HG02970 (cell line): ENCODE measurements around the gene POLR2A.
"Not testable (repeated sequence)": the region's sequence is repeated elsewhere in the genome, so short reads cannot be mapped to it uniquely, and the experiment has no call there.

Experiments used
- ATAC-seq: cut with Tn5 transposase; IDR thresholded peaks from one replicate; pipeline ENCODE4 v1.9.1; 2021; ENCODE audit warnings: mild to moderate bottlenecking, moderate library complexity, moderate number of reproducible peaks; ENCODE audit not compliant: unreplicated experiment, low FRiP score

The POLR2A gene

DNA sequence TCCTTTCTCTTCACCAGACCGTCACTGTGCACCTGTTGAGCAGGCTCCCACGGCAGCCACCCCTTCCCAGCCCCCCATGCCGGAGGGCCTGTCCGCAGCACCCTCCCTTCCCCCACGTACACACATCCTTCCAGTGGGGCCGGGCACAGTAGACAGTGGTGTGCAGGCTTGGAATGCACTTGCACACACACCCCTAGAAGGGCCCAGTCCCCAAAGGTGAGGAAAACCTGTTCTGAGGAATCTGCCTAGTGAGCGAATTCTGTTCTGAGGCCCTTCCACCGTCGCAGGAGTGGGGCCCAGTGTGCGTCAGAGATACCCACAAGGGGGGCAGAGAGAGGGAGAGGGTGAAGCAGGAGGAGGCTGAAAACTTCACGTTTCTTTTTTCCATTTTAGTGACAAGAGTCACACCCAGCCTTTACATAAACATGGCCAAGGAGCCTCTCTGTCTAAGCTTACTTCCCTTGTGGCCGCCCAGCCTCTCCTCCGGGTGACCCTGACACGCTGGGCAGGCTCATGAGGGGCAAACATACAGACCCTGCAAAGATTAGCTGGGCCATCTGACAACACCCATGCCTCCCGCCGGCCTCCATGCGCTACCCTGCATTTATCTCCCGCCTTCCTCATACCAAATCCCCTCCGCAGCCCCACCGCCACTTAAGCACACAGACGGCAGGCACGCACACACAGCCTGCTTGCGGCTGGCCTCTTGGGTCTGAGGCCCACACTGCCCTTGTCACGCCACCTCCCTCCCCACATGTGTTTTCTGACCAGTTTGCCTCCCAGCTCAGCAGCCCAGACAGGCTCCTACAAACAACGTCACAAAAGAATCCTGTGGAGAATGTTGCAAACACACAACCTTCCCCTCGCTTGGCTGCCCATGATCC is 6.5 kb upstream of the POLR2A start:
- no peak for ATAC-seq

DNA sequence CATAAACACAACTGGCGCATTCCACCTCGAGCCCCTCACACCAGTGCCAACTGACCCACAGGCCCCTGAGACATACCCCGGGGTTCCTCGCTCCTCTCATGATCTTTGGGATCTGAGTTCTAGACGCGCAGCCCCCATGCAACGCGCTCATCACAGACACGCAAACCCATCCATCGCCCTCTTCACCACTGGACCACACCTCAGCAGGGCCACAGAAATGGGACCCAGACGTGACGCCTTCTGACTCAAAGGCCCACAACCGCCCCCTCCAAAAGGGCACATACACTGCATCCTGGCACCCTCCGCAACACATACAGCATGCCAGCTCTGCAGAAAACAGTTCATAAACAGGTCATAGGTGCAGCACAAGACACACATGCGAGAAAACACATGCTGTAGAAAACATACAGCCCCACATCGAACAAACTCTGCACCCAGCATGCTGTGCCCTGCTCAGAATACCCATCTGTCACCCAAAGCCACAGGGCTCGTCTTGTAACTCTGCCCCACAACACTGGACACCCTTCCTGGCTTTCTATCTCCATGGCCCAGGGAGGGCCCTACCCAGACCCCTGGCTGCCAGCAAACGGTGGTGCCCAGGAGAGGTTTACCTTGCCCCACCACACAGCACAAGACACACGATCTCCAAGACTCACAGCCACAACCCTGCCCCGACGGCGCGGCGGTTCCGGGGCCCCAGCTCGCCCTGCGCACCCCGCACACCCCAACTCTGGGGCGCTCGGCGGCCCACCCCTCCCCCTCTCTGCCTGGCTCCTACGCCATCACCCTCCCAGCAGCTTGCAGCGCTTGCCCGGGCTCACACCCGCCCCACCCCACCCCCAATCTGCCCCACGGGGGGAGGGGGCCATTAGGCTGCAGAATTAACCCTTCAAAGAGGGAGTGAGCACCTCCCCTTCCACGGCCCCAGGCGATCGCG is 5.6 kb upstream of the POLR2A start:
- ATAC-seq: no peak

DNA sequence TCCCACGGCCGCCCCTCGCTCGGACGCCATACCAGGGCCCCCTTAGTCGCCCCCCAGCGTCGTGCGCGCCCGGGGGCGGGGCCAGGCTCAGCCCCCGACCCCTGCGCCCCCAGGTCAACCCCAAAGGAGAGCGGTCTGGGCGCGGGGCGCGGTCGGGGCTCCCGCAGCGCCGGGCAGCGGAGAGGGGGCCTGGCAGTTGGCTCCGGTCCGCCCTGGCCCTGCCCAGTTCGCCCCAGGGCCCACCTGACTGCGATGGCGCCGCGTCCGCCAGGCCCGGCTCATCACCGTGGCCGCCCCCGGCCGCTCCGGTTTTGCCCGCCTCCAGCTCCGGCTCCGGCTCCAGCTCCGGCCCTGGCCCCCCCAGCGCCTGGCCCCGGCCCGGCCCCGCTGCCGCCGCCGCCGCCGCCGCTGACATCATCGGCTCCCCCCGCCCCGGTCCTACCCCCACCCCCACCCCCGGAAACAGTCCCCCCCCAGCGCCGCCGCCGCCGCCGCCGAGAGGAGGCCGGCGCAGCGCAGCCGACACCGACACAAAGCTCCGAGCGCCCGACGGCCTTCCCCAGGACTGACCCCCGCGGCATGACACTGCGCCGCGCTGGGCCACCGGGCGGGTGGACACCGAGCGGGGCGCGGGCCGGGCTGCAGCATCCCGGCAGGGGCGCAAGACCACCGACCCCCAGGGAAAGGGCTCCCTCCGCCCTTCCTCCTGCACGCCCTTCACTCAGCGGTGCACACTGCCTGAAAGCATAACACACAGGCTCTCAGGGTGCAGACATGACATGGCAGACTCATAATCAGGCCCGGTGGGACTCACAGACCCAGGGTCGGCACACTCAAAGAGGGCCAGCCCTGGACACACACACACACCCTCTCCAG is 4.7 kb upstream of the POLR2A start, which contains the start of gene ZBTB4:
TSS of gene ZBTB4 (minus strand) at position 419 of the 876 bp plus-strand sequence. CDS start 12,830 bp downstream, outside the sequence.
- no peak for ATAC-seq

DNA sequence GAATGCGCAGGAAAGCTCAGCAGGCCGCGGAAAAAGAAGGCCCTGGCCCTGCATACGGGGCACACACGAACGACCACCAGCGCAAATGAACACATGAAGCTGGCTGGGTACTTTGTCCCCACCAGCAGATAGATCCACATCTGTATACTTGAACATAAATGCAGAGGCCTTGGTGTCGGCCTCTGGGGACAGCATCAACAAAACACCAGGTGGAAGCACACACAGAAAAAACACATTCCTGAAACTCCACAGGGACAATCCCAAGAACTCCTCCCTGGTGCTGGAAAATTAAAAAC is 4.1 kb upstream of the POLR2A start:
- ATAC-seq: no peak

DNA sequence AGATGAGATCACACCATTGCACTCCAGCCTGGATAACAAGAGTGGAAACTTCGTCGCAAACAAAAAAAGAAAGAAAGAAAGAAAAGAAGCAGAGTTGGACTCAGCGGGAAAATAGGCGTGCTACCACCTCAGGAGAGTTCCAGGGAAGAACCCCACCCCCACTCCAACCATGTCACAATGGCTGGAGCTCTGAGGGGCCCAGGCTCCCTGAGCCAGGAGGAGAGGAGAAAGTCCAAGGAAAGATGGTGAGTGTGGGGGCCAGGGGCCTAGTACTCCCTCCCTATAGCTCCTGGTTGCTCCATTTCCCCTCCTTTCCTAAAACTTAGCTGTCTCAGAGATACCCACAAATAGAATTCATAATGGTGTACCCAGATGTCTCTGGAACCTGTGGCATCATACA is 2.9 kb upstream of the POLR2A start, which contains the start of gene SLC35G6:
TSS of gene SLC35G6 (plus strand) at position 172 of the 400 bp plus-strand sequence. CDS start at position 243, 71 bp downstream.
- not testable (repeated sequence) for ATAC-seq

DNA sequence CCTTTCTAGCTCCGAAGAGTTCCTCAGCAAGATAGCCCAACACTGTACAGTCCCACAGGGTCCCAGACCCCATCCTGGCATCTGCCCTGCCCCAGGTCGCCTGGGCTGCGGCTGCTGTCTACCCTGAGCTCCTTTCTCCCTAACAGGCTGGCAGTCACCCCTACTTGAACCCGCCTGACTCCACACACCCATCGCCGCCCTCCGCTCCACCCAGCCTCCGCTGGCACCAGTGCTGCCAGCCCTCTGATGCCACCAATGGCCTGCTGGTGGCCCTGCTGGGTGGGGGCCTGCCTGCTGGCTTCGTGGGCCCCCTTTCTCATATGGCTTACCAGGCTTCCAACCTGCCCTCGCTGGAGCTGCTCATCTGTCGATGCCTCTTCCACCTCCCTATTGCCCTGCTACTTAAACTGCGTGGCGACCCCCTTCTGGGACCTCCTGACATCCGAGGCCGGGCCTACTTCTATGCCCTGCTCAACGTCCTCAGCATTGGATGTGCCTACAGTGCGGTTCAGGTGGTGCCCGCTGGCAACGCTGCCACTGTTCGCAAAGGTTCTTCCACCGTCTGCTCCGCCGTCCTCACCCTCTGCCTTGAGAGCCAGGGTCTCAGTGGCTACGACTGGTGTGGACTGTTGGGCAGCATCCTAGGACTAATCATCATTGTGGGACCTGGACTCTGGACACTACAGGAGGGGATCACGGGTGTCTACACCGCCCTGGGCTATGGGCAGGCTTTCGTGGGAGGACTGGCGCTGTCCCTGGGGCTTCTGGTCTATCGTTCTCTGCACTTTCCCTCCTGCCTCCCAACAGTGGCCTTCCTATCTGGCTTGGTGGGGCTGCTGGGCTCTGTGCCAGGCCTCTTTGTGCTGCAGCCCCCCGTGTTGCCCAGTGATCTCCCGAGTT is 2.1 kb upstream of the POLR2A start:
- ATAC-seq: not testable (repeated sequence)

DNA sequence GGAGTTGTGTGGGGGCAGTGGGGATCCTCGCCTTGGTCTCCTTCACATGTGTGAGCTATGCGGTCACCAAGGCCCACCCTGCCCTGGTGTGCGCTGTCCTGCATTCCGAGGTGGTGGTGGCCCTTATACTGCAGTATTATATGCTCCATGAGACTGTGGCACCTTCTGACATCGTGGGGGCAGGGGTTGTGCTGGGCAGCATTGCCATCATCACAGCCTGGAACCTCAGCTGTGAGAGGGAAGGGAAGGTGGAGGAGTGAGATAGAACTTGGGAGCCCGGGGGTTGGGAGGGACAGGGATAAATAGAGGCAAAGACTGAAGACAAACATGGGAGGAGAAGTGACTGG is 1.5 kb upstream of the POLR2A start:
- ATAC-seq: not testable (repeated sequence)

DNA sequence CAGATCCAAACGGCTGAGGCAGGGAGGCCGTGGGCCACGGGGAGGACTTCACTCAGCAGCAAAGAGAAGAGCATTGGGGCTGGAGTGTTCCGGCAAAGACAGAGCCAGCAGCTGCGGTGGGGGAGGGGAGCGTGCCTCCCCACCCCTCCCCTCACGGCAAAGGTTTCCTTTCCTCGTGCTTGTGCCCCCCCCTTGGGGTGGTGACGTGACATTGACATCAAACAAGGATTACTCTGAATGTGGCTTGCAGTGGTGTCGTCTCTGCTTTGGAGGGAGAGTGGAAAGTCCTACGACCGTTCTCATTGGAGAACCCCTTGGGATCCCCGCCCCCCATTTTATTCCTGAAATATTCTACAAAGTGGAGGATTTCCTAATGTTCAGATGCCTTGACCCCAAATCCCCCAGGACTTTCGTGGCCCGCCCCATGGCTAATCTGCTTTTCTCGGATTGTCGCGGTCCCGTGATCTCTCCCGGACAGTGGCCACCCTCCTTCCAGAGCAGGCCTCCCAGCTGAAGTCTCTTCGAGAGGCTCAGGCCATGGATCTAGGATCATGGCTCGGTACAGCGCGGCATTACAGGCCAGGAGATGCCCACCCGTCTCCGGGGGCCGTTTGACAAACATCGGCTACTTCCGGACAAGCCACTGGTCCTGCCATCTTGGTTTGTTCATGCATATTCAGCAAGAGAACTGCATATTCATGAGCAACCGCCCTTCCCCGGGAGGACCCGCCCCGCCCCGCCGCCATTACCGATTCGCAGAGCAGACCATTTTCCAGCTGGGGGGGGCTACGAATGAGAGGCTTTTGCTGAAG is 705 bp upstream of the POLR2A start:
- ATAC-seq: peak; percentile 17

DNA sequence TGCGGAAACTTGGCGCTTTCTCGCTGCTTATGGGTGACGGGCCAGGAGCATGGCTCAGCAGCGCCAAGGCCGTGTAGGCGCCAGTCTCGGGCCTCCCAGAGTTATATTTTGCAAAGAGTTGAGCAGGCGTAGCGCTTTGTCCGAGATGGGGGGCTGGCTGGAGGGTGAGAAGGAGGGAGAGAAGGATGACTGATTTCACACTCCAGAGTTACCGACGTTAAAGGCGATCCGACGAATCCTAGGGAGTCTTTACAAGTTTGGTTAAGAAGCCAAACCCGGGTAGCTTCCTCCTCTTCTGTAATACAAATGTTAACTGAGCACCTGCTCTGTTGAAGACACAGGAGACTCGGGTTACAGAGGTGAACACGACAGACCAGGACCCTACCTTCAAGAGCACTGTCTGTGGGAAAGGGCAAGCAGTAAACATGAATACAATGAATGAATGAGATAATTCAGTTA is 782 bp downstream of the POLR2A start:
- no peak for ATAC-seq

DNA sequence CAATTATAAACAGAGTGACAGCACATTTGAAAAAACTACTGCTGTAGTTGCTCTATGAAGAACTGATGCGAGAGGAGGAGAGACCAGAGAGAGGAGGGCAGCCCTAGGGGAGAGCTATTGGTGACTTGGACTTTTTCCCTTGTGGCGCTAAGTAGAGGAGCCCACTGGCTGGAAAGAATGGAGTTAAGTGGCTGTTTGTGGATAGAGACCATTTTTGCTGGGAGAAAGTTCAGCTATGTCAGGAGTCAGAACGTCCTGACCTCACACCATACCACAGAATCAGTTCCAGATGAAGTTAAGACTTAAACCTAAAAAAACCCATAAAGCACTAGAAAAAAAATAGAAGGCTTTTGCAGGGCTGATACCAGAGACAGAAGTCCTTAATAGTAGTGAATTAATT is 2.0 kb downstream of the POLR2A start:
- ATAC-seq: no peak

DNA sequence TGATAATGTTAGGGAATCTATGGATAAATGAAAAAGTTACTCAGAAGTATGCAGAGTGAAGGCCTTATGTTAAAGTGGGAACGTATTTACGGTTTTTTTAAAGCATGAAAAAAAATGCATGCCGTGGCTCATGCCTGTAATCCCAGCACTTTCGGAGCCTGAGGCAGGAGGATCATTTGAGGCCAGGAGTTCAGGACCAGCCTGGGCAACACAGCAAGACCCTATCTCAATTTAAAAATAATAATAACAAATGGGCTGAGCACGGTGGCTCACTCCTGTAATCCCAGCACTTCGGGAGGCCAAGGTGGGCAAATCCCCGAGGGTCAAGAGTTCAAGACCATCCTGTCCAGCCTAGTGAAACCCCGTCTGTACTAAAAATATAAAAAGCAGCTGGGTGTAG is 6.0 kb downstream of the POLR2A start:
- no peak for ATAC-seq

DNA sequence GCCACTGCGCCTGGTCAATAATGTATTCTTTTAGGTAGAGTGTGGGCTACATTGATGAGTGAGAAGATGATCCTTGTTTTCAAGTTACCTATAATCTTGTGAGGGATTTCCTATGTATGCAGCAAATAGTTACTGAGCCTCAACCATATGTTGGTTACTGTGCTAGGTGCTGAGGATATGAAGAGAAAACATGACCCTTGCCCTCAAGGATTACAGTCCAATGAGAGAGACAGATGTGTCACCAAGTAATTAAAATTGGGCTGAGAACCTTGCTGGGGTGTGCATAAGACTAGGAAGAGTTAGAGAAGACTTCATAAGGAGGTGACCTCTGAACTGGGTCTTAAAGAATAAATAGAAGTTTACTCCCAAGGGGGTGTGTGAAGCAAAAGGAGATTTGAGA is 7.4 kb downstream of the POLR2A start:
- ATAC-seq: no peak

DNA sequence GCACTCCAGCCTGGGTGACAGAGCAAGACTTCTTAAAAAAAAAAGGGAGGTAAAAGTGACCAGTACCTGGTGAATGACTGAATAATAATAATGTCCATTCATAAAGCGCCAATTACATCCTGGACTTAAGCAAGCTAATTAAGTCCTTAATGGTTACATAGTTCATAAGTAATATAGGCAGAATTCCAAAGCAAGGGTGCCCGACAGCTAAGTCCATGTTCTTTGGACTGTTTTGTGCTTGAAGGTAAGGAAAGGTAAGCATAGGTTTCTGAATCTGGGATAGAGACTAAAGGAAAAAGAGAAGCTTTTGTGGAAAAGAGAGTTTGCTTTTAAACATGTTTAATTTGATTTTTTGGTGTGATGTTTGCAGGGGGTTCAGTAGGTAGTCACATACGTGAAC is 9.8 kb downstream of the POLR2A start:
- ATAC-seq: no peak

DNA sequence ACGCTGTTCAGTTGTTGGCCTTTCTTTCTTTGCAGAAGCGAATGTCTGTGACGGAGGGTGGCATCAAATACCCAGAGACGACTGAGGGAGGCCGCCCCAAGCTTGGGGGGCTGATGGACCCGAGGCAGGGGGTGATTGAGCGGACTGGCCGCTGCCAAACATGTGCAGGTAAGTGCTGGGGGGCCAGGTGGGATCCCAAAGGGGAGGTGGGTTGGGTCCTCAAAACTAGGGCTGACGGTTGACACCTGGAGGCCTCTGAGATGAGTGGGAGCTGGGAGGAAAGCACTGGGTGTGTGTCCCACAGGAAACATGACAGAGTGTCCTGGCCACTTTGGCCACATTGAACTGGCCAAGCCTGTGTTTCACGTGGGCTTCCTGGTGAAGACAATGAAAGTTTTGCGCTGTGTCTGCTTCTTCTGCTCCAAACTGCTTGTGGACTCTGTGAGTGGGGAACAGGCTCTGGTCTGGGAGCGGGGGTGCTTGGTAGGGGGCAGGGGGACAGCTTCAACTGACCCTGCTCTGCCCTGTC is 11.8 kb downstream of the POLR2A start:
- no peak for ATAC-seq

DNA sequence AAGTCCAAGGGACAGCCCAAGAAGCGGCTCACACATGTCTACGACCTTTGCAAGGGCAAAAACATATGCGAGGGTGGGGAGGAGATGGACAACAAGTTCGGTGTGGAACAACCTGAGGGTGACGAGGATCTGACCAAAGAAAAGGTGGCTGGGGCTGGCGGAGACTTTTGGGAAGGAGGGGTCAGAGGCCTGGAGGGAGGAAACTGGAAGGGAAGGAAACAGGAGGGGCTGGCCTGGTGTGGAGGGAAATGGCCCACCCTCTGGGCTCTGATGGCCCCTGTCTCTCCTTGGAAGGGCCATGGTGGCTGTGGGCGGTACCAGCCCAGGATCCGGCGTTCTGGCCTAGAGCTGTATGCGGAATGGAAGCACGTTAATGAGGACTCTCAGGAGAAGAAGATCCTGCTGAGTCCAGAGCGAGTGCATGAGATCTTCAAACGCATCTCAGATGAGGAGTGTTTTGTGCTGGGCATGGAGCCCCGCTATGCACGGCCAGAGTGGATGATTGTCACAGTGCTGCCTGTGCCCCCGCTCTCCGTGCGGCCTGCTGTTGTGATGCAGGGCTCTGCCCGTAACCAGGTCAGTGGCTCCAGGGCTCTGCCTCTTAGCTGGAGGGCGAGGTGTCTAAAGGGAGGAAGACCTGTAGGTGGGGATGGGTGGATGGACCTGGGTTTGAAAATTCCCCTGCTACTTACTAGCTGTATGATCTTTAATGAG is 12.5 kb downstream of the POLR2A start:
- ATAC-seq: no peak

DNA sequence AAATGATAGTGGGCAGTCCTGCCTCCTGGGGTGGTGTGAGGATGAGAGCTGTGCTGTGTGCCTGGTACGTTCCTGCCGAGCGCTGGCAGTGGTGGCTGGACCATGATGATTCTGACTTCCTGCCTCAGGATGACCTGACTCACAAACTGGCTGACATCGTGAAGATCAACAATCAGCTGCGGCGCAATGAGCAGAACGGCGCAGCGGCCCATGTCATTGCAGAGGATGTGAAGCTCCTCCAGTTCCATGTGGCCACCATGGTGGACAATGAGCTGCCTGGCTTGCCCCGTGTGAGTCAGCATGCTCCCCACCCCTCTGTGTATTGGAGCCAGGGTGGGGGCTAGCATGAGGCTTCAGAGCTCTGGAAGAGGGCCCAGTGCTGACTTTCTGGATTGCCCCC is 13.1 kb downstream of the POLR2A start:
- no peak for ATAC-seq

DNA sequence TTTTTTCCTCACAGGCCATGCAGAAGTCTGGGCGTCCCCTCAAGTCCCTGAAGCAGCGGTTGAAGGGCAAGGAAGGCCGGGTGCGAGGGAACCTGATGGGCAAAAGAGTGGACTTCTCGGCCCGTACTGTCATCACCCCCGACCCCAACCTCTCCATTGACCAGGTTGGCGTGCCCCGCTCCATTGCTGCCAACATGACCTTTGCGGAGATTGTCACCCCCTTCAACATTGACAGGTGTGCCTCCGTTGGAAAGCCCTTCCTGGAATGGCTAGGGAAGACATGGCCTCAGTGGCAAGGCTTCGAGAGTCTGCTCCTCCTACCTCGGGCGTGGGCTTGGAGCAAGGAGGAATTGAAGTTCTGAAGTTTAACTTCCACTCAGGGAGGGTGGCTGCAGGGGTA is 13.5 kb downstream of the POLR2A start:
- no peak for ATAC-seq

DNA sequence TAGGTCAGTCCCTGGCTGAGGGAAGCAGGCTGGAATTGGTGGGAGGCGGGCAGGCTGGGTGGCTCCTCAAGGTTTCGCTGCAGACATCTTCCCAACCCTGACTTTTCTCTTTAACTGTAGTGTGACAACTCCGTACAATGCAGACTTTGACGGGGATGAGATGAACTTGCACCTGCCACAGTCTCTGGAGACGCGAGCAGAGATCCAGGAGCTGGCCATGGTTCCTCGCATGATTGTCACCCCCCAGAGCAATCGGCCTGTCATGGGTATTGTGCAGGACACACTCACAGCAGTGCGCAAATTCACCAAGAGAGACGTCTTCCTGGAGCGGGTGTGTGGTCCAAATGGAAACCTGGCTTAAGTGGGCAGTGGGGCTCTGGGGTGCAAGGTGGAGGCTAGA is 15.0 kb downstream of the POLR2A start:
- ATAC-seq: no peak
